Thyroid gland (tissue), 4 donors: ENCODE results near the gene FAM193A.
"Not testable (repeated sequence)": the region's sequence is repeated elsewhere in the genome, so short reads cannot be mapped to it uniquely, and the experiment has no call there.

ENCODE experiments used
- CTCF ChIP-seq, 6 experiments: fragments of 200-600 bp in 3 of 6; fragments of 450-650 bp in 3 of 6; sonication (generic) in 3 of 6; IDR thresholded peaks; one replicate each; pipeline ENCODE4 v1.5.1; 2016 to 2019; ENCODE audit warnings: antibody characterized with exemption in 6 of 6, mild to moderate bottlenecking in 2 of 6, inconsistent platforms in 1 of 6, moderate library complexity in 1 of 6
- POLR2A ChIP-seq, 2 donors: fragments of 450-650 bp; IDR thresholded peaks; one replicate each; pipeline ENCODE4 v1.6.1; 2017; ENCODE audit warnings: antibody characterized with exemption in 2 of 2, mild to moderate bottlenecking in 2 of 2, moderate library complexity in 1 of 2

GRCh38 chr4:2592014-2592413, 55.6 kb downstream of the FAM193A start:
- TF ChIP-seq CTCF, POLR2A (IDR thresholded peaks at IDR 0.05): not testable (repeated sequence)
